B cell (primary cell): Measurements from ENCODE around the gene RAD51C. TPM values are rescaled to one million over a fixed set of nuclear protein-coding genes. Genes with fewer than 3 reads are reported as not detected.

Experiments
- ATAC-seq: fragments of 200-7000 bp; cut with Tn5 transposase; one replicate; pipeline ENCODE4 v1.10.0; 2021; ENCODE audit warnings: low read depth, mild to moderate bottlenecking, moderate number of reproducible peaks, moderate library complexity
- CTCF ChIA-PET: fragments of 350-600 bp; sonication (Branson Sonifier 250); formaldehyde crosslinking; loops from one replicate; lab custom pipeline; 2021; ENCODE audit warnings: antibody characterized with exemption, inconsistent platforms; lab: Charles Lee
- POLR2A ChIA-PET: fragments of 350-600 bp; sonication (Branson Sonifier 250); formaldehyde crosslinking; loops from one replicate; lab custom pipeline; 2021; ENCODE audit warnings: antibody characterized with exemption; lab: Charles Lee
- DNase-seq: peaks from one replicate; pipeline ENCODE4 v3.0.0; 2013
- H2AFZ ChIP-seq: 2 replicates; pipeline ENCODE4 v1.6.1; 2012; ENCODE audit warnings: mild to moderate bottlenecking, low read depth, low read length; ENCODE audit not compliant: insufficient read depth, poor library complexity, severe bottlenecking
- H3K27ac ChIP-seq, 2 donors: 1 replicate in 1 of 2; 2 replicates in 1 of 2; pipeline ENCODE4 v1.5.1; 2012 to 2013; ENCODE audit warnings: low read length in 2 of 2, mild to moderate bottlenecking in 2 of 2, moderate library complexity in 1 of 2
- H3K27me3 ChIP-seq, 4 experiments: fragments of 200-600 bp in 1 of 4; sonication (generic) in 1 of 4; replicated peaks in 1 of 4; 1 replicate in 2 of 4; 2 replicates in 2 of 4; pipeline versions ENCODE4 v1.6.1 to v1.7.0; 2013 to 2016; ENCODE audit warnings: low read length in 3 of 4, mild to moderate bottlenecking in 2 of 4, mixed read lengths in 1 of 4, moderate library complexity in 1 of 4; ENCODE audit not compliant: insufficient read depth in 4 of 4, control insufficient read depth in 3 of 4; ENCODE audit errors: control extremely low read depth in 1 of 4
- H3K36me3 ChIP-seq, 2 experiments: replicated peaks in 1 of 2; 1 replicate in 1 of 2; 2 replicates in 1 of 2; pipeline versions ENCODE4 v1.6.1 to v1.7.1; 2013; ENCODE audit warnings: low read length in 1 of 2; ENCODE audit not compliant: insufficient read depth in 2 of 2, control insufficient read depth in 1 of 2; ENCODE audit errors: control extremely low read depth in 1 of 2, extremely low read depth in 1 of 2
- H3K4me1 ChIP-seq, 2 donors: fragments of 200-600 bp in 1 of 2; sonication (generic) in 1 of 2; 1 replicate in 1 of 2; 2 replicates in 1 of 2; pipeline versions ENCODE4 v1.5.1 to v1.6.1; 2013 to 2017; ENCODE audit warnings: low read length in 2 of 2; ENCODE audit not compliant: control insufficient read depth in 2 of 2, insufficient read depth in 2 of 2
- H3K4me2 ChIP-seq: replicated peaks from 2 replicates; pipeline ENCODE3; 2012; ENCODE audit warnings: mild to moderate bottlenecking, low read depth, low read length; ENCODE audit not compliant: poor library complexity, severe bottlenecking
- H3K4me3 ChIP-seq, 5 experiments: fragments of 200-600 bp in 1 of 5; sonication (generic) in 1 of 5; 1 replicate in 3 of 5; 2 replicates in 2 of 5; pipeline versions ENCODE4 v1.5.1 to v1.7.0; 2011 to 2016; ENCODE audit warnings: low read length in 4 of 5, mild to moderate bottlenecking in 4 of 5, low read depth in 2 of 5, control low read depth in 1 of 5, moderate library complexity in 1 of 5; ENCODE audit not compliant: insufficient read depth in 1 of 5; ENCODE audit errors: control extremely low read depth in 1 of 5, extremely low read depth in 1 of 5
- H3K79me2 ChIP-seq: fragments of 200-600 bp; sonication (generic); one replicate; pipeline ENCODE4 v1.6.0; 2016; ENCODE audit warnings: low read length; ENCODE audit not compliant: control insufficient read depth, insufficient read depth
- H3K9ac ChIP-seq: fragments of 200-600 bp; sonication (generic); 2 replicates; pipeline ENCODE4 v1.6.1; 2017; ENCODE audit warnings: mild to moderate bottlenecking, low read length, moderate library complexity
- H3K9me3 ChIP-seq, 3 donors: one replicate each; pipeline versions ENCODE4 v1.6.1 to v1.7.1; 2013; ENCODE audit warnings: low read length in 2 of 3; ENCODE audit not compliant: control insufficient read depth in 2 of 3, insufficient read depth in 1 of 3; ENCODE audit errors: control extremely low read depth in 1 of 3
- H4K20me1 ChIP-seq: 2 replicates; pipeline ENCODE4 v1.6.0; 2012; ENCODE audit warnings: mild to moderate bottlenecking, low read length; ENCODE audit not compliant: insufficient read depth, control insufficient read depth, poor library complexity, severe bottlenecking
- H3K27ac Mint-ChIP-seq: one replicate; pipeline ENCODE4 v1.8.0; 2021; ENCODE audit warnings: mixed read lengths
- H3K27me3 Mint-ChIP-seq: one replicate; pipeline ENCODE4 v1.8.0; 2021; ENCODE audit warnings: mixed read lengths
- H3K4me1 Mint-ChIP-seq: one replicate; pipeline ENCODE4 v1.8.0; 2021; ENCODE audit warnings: mixed read lengths
- H3K4me3 Mint-ChIP-seq: one replicate; pipeline ENCODE4 v1.8.0; 2021; ENCODE audit warnings: mixed read lengths
- H3K9me3 Mint-ChIP-seq: one replicate; pipeline ENCODE4 v1.8.0; 2022; ENCODE audit warnings: mixed read lengths; ENCODE audit not compliant: insufficient read depth
- EZH2 ChIP-seq: IDR thresholded peaks from 2 replicates; pipeline ENCODE4 v1.6.1; 2012; ENCODE audit warnings: borderline replicate concordance, low read depth, mild to moderate bottlenecking, moderate library complexity, low read length; ENCODE audit not compliant: insufficient read depth, poor library complexity, severe bottlenecking
- WGBS: methylation state at CpG from one replicate; pipeline ENCODE4 v1.1.5; 2013; ENCODE audit warnings: missing lambda C conversion rate; ENCODE audit not compliant: insufficient coverage; 5-methylcytosine and 5-hydroxymethylcytosine counted together
- intact Hi-C: fragments of 100-400 bp; cut with micrococcal nuclease; formaldehyde crosslinking; loops from one replicate; pipeline ENCODE4 v1.10.0; 2022
- polyA plus RNA-seq: library from polyadenylated mRNA; depleted of rRNA; stranded (reverse); fragments of >200 nt; gene quantifications from 2 replicates; pipeline ENCODE4 v1.2.3, GENCODE V29; 2012
- total RNA-seq, 2 donors: library from RNA; stranded (reverse); fragments of 120-200 nt in 1 of 2; gene quantifications; 1 replicate in 1 of 2; 2 replicates in 1 of 2; pipeline versions ENCODE4 v1.2.3 to v1.2.4, GENCODE V29; 2013 to 2022
- TF ChIP-seq, protein P1 (sequence below): fragments of 200-600 bp; IDR thresholded peaks from one replicate; pipeline ENCODE4 v1.8.0; 2022; ENCODE audit warnings: antibody characterized with exemption, mild to moderate bottlenecking

RAD51C gene
- total and polyA plus RNA-seq, 2 donors (not counting 1 experiment from before 2014, with no cell fraction given): 14.2 to 33.2 TPM

- H3K27ac ChIP-seq: no peak overlapping the region
- Mint-ChIP-seq H3K4me3 (peak overlapping the region; percentile 67), H3K9me3 (no peaks in the 10 kb centered on the region), H3K4me1 (peaks cover 8% of the 10 kb centered on the region), H3K27ac (peak overlapping the region; percentile 12), H3K27me3 (peaks cover 20% of the 10 kb centered on the region)
- peak; percentile 43 for ATAC-seq
- peaks cover 0 to 4% of the 10 kb centered on the region in 2 donors for H3K4me1 ChIP-seq
- H3K79me2 ChIP-seq: no peaks in the 10 kb centered on the region
- intact Hi-C loops: no loop called here
- ChIA-PET POLR2A (no interaction called here), CTCF (interaction anchor here (0.6 kb wide), 1 partner anchor 1087 kb away, joined by 5 read pairs; no protein-coding TSS in a partner anchor)
- H4K20me1 ChIP-seq: no peaks in the 10 kb centered on the region
- H3K9ac ChIP-seq: peak overlapping the region; percentile 38
- 55% methylated on average over 15 of the region's 19 CpGs for WGBS
- no peaks in the 10 kb centered on the region for H3K36me3 ChIP-seq
- peaks cover 0 to 5% (median 0%) of the 10 kb centered on the region in 4 experiments for H3K27me3 ChIP-seq
- H3K4me2 ChIP-seq: peak overlapping the region; percentile 52
- DNase-seq: peak; percentile 65
- H2AFZ ChIP-seq: peak overlapping the region; percentile 62
- H3K4me3 ChIP-seq: peak overlapping the region in 4 of 5 experiments; percentile 7 to 33 (median 11)
- TF ChIP-seq EZH2: no peak
- TF ChIP-seq, protein P1, sequence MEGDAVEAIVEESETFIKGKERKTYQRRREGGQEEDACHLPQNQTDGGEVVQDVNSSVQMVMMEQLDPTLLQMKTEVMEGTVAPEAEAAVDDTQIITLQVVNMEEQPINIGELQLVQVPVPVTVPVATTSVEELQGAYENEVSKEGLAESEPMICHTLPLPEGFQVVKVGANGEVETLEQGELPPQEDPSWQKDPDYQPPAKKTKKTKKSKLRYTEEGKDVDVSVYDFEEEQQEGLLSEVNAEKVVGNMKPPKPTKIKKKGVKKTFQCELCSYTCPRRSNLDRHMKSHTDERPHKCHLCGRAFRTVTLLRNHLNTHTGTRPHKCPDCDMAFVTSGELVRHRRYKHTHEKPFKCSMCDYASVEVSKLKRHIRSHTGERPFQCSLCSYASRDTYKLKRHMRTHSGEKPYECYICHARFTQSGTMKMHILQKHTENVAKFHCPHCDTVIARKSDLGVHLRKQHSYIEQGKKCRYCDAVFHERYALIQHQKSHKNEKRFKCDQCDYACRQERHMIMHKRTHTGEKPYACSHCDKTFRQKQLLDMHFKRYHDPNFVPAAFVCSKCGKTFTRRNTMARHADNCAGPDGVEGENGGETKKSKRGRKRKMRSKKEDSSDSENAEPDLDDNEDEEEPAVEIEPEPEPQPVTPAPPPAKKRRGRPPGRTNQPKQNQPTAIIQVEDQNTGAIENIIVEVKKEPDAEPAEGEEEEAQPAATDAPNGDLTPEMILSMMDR: no peak
- H3K9me3 ChIP-seq: no peaks in the 10 kb centered on the region
Observed at GRCh38 chr17:58666858-58667267, 25.5 kb upstream of the RAD51C start.

DNA sequence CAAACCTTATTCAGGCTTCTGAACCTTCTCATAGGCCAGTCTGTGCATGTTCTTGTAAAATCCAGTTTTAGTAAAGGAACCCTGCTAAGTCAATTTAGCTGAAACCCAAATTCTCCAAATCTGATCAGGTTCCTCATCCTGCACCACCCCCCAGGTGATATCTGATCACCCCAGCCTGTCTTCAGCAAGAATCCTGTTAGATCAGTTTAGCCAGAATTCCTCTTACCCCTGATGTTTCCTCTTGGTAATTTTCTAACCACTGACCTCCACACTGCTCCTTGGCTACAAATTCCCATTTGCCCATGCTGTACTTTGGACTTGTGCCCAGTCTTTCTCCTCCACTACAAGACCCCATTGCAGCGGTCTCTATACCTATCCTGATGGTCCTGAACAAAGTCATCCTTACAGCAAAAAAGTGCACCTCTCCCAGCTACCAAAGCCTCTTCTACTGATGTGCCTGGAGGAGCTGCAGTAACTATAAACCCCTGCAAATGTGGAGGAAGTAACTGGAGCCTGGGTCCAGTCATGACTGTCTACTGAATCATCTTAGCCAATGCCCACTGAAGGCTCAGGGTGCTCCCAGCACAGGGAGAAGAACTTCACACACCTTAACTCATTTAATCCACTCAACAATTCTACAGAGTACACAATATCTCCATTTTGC, 24.3 kb upstream of the RAD51C start:
- Mint-ChIP-seq H3K4me3 (no peak overlapping the region), H3K27ac (no peak overlapping the region), H3K27me3 (peaks cover 20% of the 10 kb centered on the region), H3K9me3 (no peaks in the 10 kb centered on the region), H3K4me1 (peaks cover 8% of the 10 kb centered on the region)
- H3K79me2 ChIP-seq: no peaks in the 10 kb centered on the region
- ATAC-seq (no peak), DNase-seq (no peak)
- no peak overlapping the region for H2AFZ ChIP-seq
- WGBS: no CpG with 5 or more reads among the region's 1 CpG
- ChIA-PET POLR2A (interaction anchor here (0.7 kb wide), 1 partner anchor 37 kb away, joined by 7 read pairs; no protein-coding TSS in a partner anchor), CTCF (no interaction called here)
- peaks cover 0 to 5% (median 0%) of the 10 kb centered on the region in 4 experiments for H3K27me3 ChIP-seq
- TF ChIP-seq, protein P1: no peak
- TF ChIP-seq EZH2: no peak
- no peak overlapping the region for H3K27ac ChIP-seq
- H3K4me3 ChIP-seq: no peak overlapping the region
- H4K20me1 ChIP-seq: no peaks in the 10 kb centered on the region
- H3K4me2 ChIP-seq: no peak overlapping the region
- H3K9me3 ChIP-seq: no peaks in the 10 kb centered on the region
- peaks cover 0 to 4% of the 10 kb centered on the region in 2 donors for H3K4me1 ChIP-seq
- H3K36me3 ChIP-seq: no peaks in the 10 kb centered on the region
- intact Hi-C loops: no loop called here
- no peak overlapping the region for H3K9ac ChIP-seq
